SK-N-SH (cell line): ENCODE results near the gene FFAR4. TPM values are rescaled to one million over a fixed set of nuclear protein-coding genes. Genes with fewer than 3 reads are reported as not detected.

Source experiments
- CTCF ChIA-PET: fragments of 300-600, 350-600 bp; formaldehyde crosslinking; extraction: SDS; loops from one replicate; lab custom pipeline; 2021; lab: Yijun Ruan, JAX
- POLR2A ChIA-PET: fragments of 350-600 bp; sonication (Branson Sonifier 250); formaldehyde crosslinking; extraction: SDS; loops from one replicate; lab custom pipeline; 2020; ENCODE audit warnings: antibody characterized with exemption, inconsistent platforms; lab: Yijun Ruan, JAX
- DNase-seq: peaks from one replicate; pipeline ENCODE4 v3.0.0; 2012
- H2AFZ ChIP-seq: fragments of 200-600 bp; sonication (generic); 2 replicates; pipeline ENCODE4 v1.8.1; 2016; ENCODE audit warnings: antibody characterized with exemption, mild to moderate bottlenecking, low read depth
- H3F3A ChIP-seq: fragments of 200-600 bp; sonication (generic); replicated peaks from 2 replicates; pipeline ENCODE3; 2016; ENCODE audit warnings: antibody characterized with exemption, mild to moderate bottlenecking; ENCODE audit not compliant: insufficient read depth
- H3K27ac ChIP-seq, 2 experiments: fragments of 200-500 bp in 1 of 2; fragments of 200-600 bp in 1 of 2; sonication (Bioruptor generic) in 1 of 2; sonication (generic), shearing (Covaris generic) in 1 of 2; 2 replicates each; pipeline versions ENCODE4 v1.5.1 to v1.6.1; 2014 to 2016; ENCODE audit warnings: low read depth in 2 of 2, inconsistent platforms in 1 of 2, low read length in 1 of 2, mild to moderate bottlenecking in 1 of 2, mixed read lengths in 1 of 2
- H3K27me3 ChIP-seq: fragments of 200-600 bp; sonication (generic), shearing (Covaris generic); 2 replicates; pipeline ENCODE4 v1.6.1; 2016; ENCODE audit warnings: mixed run types; ENCODE audit not compliant: insufficient read depth
- H3K36me3 ChIP-seq, 2 experiments: fragments of 200-500 bp in 1 of 2; fragments of 200-600 bp in 1 of 2; sonication (Bioruptor generic) in 1 of 2; sonication (generic) in 1 of 2; replicated peaks in 1 of 2; 2 replicates each; pipeline versions ENCODE3 to v1.5.1; 2014 to 2016; ENCODE audit warnings: low read length in 1 of 2, mild to moderate bottlenecking in 1 of 2; ENCODE audit not compliant: insufficient read depth in 2 of 2, control insufficient read depth in 1 of 2
- H3K4me1 ChIP-seq, 2 experiments: fragments of 200-500 bp in 1 of 2; fragments of 200-600 bp in 1 of 2; sonication (Bioruptor generic) in 1 of 2; sonication (generic), shearing (Covaris generic) in 1 of 2; 2 replicates each; pipeline versions ENCODE4 v1.5.1 to v1.6.1; 2014 to 2016; ENCODE audit warnings: low read depth in 1 of 2, low read length in 1 of 2, mixed run types in 1 of 2; ENCODE audit not compliant: insufficient read depth in 2 of 2, control insufficient read depth in 1 of 2
- H3K4me2 ChIP-seq: fragments of 200-600 bp; sonication (generic), shearing (Covaris generic); 2 replicates; pipeline ENCODE4 v1.6.1; 2017; ENCODE audit warnings: mixed run types
- H3K4me3 ChIP-seq, 2 experiments: fragments of 200-500 bp in 1 of 2; fragments of 200-600 bp in 1 of 2; sonication (Bioruptor generic) in 1 of 2; sonication (generic), shearing (Covaris generic) in 1 of 2; 2 replicates each; pipeline versions ENCODE4 v1.5.1 to v1.8.1; 2014 to 2016; ENCODE audit warnings: low read depth in 2 of 2, inconsistent platforms in 1 of 2, low read length in 1 of 2, mild to moderate bottlenecking in 1 of 2, mixed read lengths in 1 of 2, moderate library complexity in 1 of 2
- H3K79me2 ChIP-seq: fragments of 200-600 bp; sonication (generic); 2 replicates; pipeline ENCODE4 v1.8.1; 2017; ENCODE audit warnings: mild to moderate bottlenecking; ENCODE audit not compliant: insufficient read depth
- H3K9ac ChIP-seq: fragments of 200-600 bp; sonication (generic); 2 replicates; pipeline ENCODE4 v1.6.1; 2017; ENCODE audit warnings: mixed run types
- H3K9me2 ChIP-seq: fragments of 200-600 bp; sonication (generic); 2 replicates; pipeline ENCODE4 v1.6.1; 2017; ENCODE audit warnings: mixed run types
- H3K9me3 ChIP-seq: fragments of 200-600 bp; sonication (generic); 2 replicates; pipeline ENCODE4 v1.6.1; 2017; ENCODE audit warnings: mixed run types, mild to moderate bottlenecking, moderate library complexity
- H4K20me1 ChIP-seq: fragments of 200-600 bp; sonication (generic); 2 replicates; pipeline ENCODE4 v1.6.1; 2017; ENCODE audit warnings: mild to moderate bottlenecking, mixed run types; ENCODE audit not compliant: insufficient read depth
- CTCF ChIP-seq: fragments of 200-600 bp; sonication (generic); IDR thresholded peaks from 2 replicates; pipeline ENCODE4 v1.6.1; 2017; ENCODE audit warnings: antibody characterized with exemption, mild to moderate bottlenecking, moderate library complexity
- ELF1 ChIP-seq: IDR thresholded peaks from 2 replicates; pipeline ENCODE4 v1.4.0; 2012
- FOSL2 ChIP-seq: IDR thresholded peaks from 2 replicates; pipeline ENCODE4 v1.4.0; 2012; ENCODE audit warnings: low read depth, mild to moderate bottlenecking, moderate library complexity, borderline replicate concordance
- FOXJ3 ChIP-seq: sonication (generic); formaldehyde crosslinking; IDR thresholded peaks from 2 replicates; pipeline ENCODE4 v1.5.1; 2020; ENCODE audit warnings: mild to moderate bottlenecking, missing genetic modification reagents
- FOXM1 ChIP-seq: IDR thresholded peaks from 2 replicates; pipeline ENCODE4 v1.4.0; 2012; ENCODE audit warnings: low read depth, mild to moderate bottlenecking
- GABPA ChIP-seq: IDR thresholded peaks from 2 replicates; pipeline ENCODE4 v1.4.0; 2012; ENCODE audit warnings: low read depth, mild to moderate bottlenecking
- IRF3 ChIP-seq: fragments of 150-350 bp; IDR thresholded peaks from 2 replicates; pipeline ENCODE4 v1.6.1; 2016; ENCODE audit warnings: mild to moderate bottlenecking, low read depth, low read length
- MAX ChIP-seq: IDR thresholded peaks from 2 replicates; pipeline ENCODE4 v1.4.0; 2012; ENCODE audit warnings: low read depth
- MEF2A ChIP-seq: IDR thresholded peaks from 2 replicates; pipeline ENCODE4 v1.4.0; 2012; ENCODE audit warnings: low read depth, borderline replicate concordance
- MXI1 ChIP-seq: IDR thresholded peaks from 2 replicates; pipeline ENCODE4 v1.6.1; 2012; ENCODE audit warnings: mild to moderate bottlenecking, low read depth, low read length, improper control_type of control experiment
- POLR2AphosphoS5 ChIP-seq: IDR thresholded peaks from 2 replicates; pipeline ENCODE4 v1.6.1; 2012; ENCODE audit warnings: low read depth, low read length
- RXRA ChIP-seq: IDR thresholded peaks from 2 replicates; pipeline ENCODE4 v1.4.0; 2012; ENCODE audit warnings: low read depth, mild to moderate bottlenecking, borderline replicate concordance
- SIN3A ChIP-seq: IDR thresholded peaks from 2 replicates; pipeline ENCODE4 v1.6.1; 2012; ENCODE audit warnings: low read depth, mild to moderate bottlenecking, low read length, moderate library complexity, borderline replicate concordance
- SMC3 ChIP-seq: IDR thresholded peaks from 2 replicates; pipeline ENCODE4 v1.6.1; 2012; ENCODE audit warnings: low read depth, low read length, improper control_type of control experiment
- TCF12 ChIP-seq: IDR thresholded peaks from 2 replicates; pipeline ENCODE4 v1.4.0; 2012
- TEAD4 ChIP-seq: IDR thresholded peaks from 2 replicates; pipeline ENCODE4 v1.4.0; 2012; ENCODE audit warnings: mild to moderate bottlenecking, borderline replicate concordance; ENCODE audit not compliant: insufficient read depth
- USF1 ChIP-seq: IDR thresholded peaks from 2 replicates; pipeline ENCODE4 v1.4.0; 2012; ENCODE audit warnings: low read depth, borderline replicate concordance
- YY1 ChIP-seq: IDR thresholded peaks from 2 replicates; pipeline ENCODE4 v1.4.0; 2012; ENCODE audit warnings: low read depth, mild to moderate bottlenecking
- ZBTB33 ChIP-seq: IDR thresholded peaks from 2 replicates; pipeline ENCODE4 v1.4.0; 2012; ENCODE audit warnings: low read depth, borderline replicate concordance
- WGBS: methylation state at CpG from one replicate; pipeline ENCODE4 v1.1.6; 2017; ENCODE audit warnings: low lambda C conversion rate; 5-methylcytosine and 5-hydroxymethylcytosine counted together
- polyA plus RNA-seq, 3 experiments: library from polyadenylated mRNA; depleted of rRNA; stranded (reverse); fragments of >200 nt; gene quantifications; 2 replicates each; pipeline ENCODE4 v1.2.3, GENCODE V29; 2012

FFAR4 gene
- polyA plus RNA-seq, 1 of the 3 experiments (the other 2 are of a cell fraction), result not detected

- TF ChIP-seq POLR2AphosphoS5 (no peak), SIN3A (no peak), USF1 (no peak)
- TF ChIP-seq, all 33 proteins: peak for 0
Observed at GRCh38 chr10:93572606-93573005, 6.1 kb downstream of the FFAR4 start (continued).

GRCh38 chr10:93573051-93573909 is 6.8 kb downstream of the FFAR4 start:
- WGBS, result 50% methylated on average over 10 of the region's 10 CpGs
- Histone ChIP-seq H3K36me3 (no peaks in the 10 kb centered on the region), H3K4me2 (no peak overlapping the region), H3K79me2 (no peaks in the 10 kb centered on the region), H3K27me3 (peaks cover 25% of the 10 kb centered on the region; the same call in 1 of the 2 replicates), H2AFZ (no peak overlapping the region), H3K4me1 (no peaks in the 10 kb centered on the region), H3K27ac (no peak overlapping the region), H3K9me2 (no peaks in the 10 kb centered on the region), H3K4me3 (no peak overlapping the region), H3K9me3 (no peaks in the 10 kb centered on the region), H3K9ac (no peak overlapping the region), H3F3A (no peaks in the 10 kb centered on the region), H4K20me1 (no peaks in the 10 kb centered on the region)
- DNase-seq, result no peak
- POLR2A ChIA-PET, result no interaction called here
- TF ChIP-seq CTCF, result no peak
- no peak for TF ChIP-seq TEAD4
- TF ChIP-seq SMC3, result no peak
- no peak for TF ChIP-seq POLR2AphosphoS5
- no peak for TF ChIP-seq RXRA
- TF ChIP-seq TCF12, result no peak
- TF ChIP-seq SIN3A, result no peak
- TF ChIP-seq MEF2A, result no peak
- TF ChIP-seq FOXM1, result no peak
- no peak for TF ChIP-seq ELF1
- TF ChIP-seq MXI1, result no peak
- no peak for TF ChIP-seq IRF3
- no peak for TF ChIP-seq FOSL2
- TF ChIP-seq YY1, result no peak
- TF ChIP-seq MAX, result no peak
- TF ChIP-seq FOXJ3 (CRISPR knock-in tag), result no peak
- no peak for TF ChIP-seq GABPA
- no peak for TF ChIP-seq ZBTB33
- CTCF ChIA-PET, result interaction anchor here (1.0 kb wide), 1 partner anchor 107 kb away, joined by 3 read pairs; no protein-coding TSS in a partner anchor
